Suprapubic skin (tissue), 3 donors: Measurements from ENCODE around the gene SMG9.

ENCODE experiments used
- EP300 ChIP-seq: sonication (generic); formaldehyde crosslinking; IDR thresholded peaks from one replicate; pipeline ENCODE4 v1.6.1; 2017; ENCODE audit warnings: antibody characterized with exemption
- POLR2A ChIP-seq, 2 donors: fragments of 450-650 bp; IDR thresholded peaks; one replicate each; pipeline ENCODE4 v1.6.1; 2017; ENCODE audit warnings: antibody characterized with exemption in 2 of 2, mild to moderate bottlenecking in 2 of 2, moderate library complexity in 2 of 2
- TF ChIP-seq, protein P1 (sequence below), 2 donors: fragments of 200-600 bp in 1 of 2; fragments of 450-650 bp in 1 of 2; sonication (generic) in 1 of 2; IDR thresholded peaks; one replicate each; pipeline ENCODE4 v1.5.1; 2016 to 2019; ENCODE audit warnings: antibody characterized with exemption in 2 of 2, mild to moderate bottlenecking in 1 of 2, moderate library complexity in 1 of 2

DNA sequence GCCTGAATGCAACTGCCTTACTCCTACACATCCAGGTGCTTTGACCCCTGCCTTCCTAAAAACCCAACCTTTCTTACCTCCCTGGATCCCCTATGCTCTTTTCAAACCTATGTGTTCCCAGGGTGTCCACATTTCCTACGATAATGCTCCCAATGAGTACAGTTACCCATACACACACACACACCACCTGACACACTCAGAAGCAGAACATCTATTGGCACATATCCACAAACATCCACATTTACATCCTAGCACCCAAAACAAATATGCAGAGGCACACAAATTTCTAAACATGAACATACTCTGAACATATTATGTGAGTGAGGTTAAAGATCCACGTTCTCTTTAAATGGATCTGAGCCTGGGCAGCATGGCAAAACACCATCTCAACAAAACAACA lies 62.4 kb downstream of the SMG9 start:
- TF ChIP-seq, protein P1, sequence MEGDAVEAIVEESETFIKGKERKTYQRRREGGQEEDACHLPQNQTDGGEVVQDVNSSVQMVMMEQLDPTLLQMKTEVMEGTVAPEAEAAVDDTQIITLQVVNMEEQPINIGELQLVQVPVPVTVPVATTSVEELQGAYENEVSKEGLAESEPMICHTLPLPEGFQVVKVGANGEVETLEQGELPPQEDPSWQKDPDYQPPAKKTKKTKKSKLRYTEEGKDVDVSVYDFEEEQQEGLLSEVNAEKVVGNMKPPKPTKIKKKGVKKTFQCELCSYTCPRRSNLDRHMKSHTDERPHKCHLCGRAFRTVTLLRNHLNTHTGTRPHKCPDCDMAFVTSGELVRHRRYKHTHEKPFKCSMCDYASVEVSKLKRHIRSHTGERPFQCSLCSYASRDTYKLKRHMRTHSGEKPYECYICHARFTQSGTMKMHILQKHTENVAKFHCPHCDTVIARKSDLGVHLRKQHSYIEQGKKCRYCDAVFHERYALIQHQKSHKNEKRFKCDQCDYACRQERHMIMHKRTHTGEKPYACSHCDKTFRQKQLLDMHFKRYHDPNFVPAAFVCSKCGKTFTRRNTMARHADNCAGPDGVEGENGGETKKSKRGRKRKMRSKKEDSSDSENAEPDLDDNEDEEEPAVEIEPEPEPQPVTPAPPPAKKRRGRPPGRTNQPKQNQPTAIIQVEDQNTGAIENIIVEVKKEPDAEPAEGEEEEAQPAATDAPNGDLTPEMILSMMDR (IDR thresholded peaks at IDR 0.05) = no peak
- no peak for TF ChIP-seq EP300
- TF ChIP-seq POLR2A (IDR thresholded peaks at IDR 0.05) = no peak
